K562 (cell line): ENCODE results near the gene PIGX. TPM values are rescaled to one million over a fixed set of nuclear protein-coding genes. Genes with fewer than 3 reads are reported as not detected.

Experiments
- CAMTA2 ChIP-seq: fragments of 250-450 bp; sonication (Bioruptor Pico); conservative IDR thresholded peaks from 2 replicates; pipeline ENCODE4 v1.5.1; 2022
- ETV6 ChIP-seq, 3 experiments: fragments of 150-350 bp in 1 of 3; sonication (generic) in 1 of 3; formaldehyde crosslinking in 1 of 3; IDR thresholded peaks; 2 replicates each; pipeline versions ENCODE4 v1.6.1 to v1.8.0; 2014 to 2022; ENCODE audit warnings: borderline replicate concordance in 2 of 3, low read depth in 2 of 3, antibody characterized with exemption in 1 of 3, low read length in 1 of 3, mild to moderate bottlenecking in 1 of 3, missing genetic modification reagents in 1 of 3
- FIP1L1 ChIP-seq: fragments of 200-400 bp; formaldehyde crosslinking; IDR thresholded peaks from 2 replicates; pipeline ENCODE4 v1.6.1; 2018; ENCODE audit warnings: mild to moderate bottlenecking, low read depth, low read length; ENCODE audit not compliant: poor library complexity, severe bottlenecking
- HEY1 ChIP-seq: fragments of 250-450 bp; sonication (Bioruptor Pico); IDR thresholded peaks from 2 replicates; pipeline ENCODE4 v1.5.0; 2020; ENCODE audit warnings: mild to moderate bottlenecking, moderate library complexity, borderline replicate concordance
- HMGN3 ChIP-seq: IDR thresholded peaks from 2 replicates; pipeline ENCODE4 v1.6.1; 2011; ENCODE audit warnings: borderline replicate concordance, low read depth, mild to moderate bottlenecking, mixed read lengths, low read length; ENCODE audit not compliant: insufficient read length; ENCODE audit errors: extremely low read depth
- MEF2A ChIP-seq: IDR thresholded peaks from 2 replicates; pipeline ENCODE4 v1.6.1; 2011; ENCODE audit warnings: low read depth, mild to moderate bottlenecking, low read length, moderate library complexity; ENCODE audit not compliant: control insufficient read depth
- MTA1 ChIP-seq: fragments of 450-650 bp; IDR thresholded peaks from 2 replicates; pipeline ENCODE4 v1.6.1; 2017; ENCODE audit warnings: borderline replicate concordance
- MYNN ChIP-seq, 2 experiments: sonication (generic); formaldehyde crosslinking in 1 of 2; IDR thresholded peaks; 2 replicates each; pipeline versions ENCODE4 v1.5.0 to v1.6.1; 2016 to 2020; ENCODE audit warnings: antibody characterized with exemption in 1 of 2, missing genetic modification reagents in 1 of 2
- NCOA4 ChIP-seq: fragments of 450-650 bp; IDR thresholded peaks from 2 replicates; pipeline ENCODE4 v1.6.1; 2018; ENCODE audit warnings: mild to moderate bottlenecking; ENCODE audit not compliant: partially characterized antibody
- NR1H2 ChIP-seq: sonication (generic); formaldehyde crosslinking; IDR thresholded peaks from 2 replicates; pipeline ENCODE4 v1.4.0; 2020; ENCODE audit warnings: mild to moderate bottlenecking, missing genetic modification reagents
- OTX1 ChIP-seq: fragments of 450-650 bp; formaldehyde crosslinking; IDR thresholded peaks from 2 replicates; pipeline ENCODE4 v1.4.0; 2022; ENCODE audit warnings: mild to moderate bottlenecking
- PTTG1 ChIP-seq: fragments of 450-650 bp; IDR thresholded peaks from 2 replicates; pipeline ENCODE4 v1.6.1; 2016; ENCODE audit warnings: low read depth, mild to moderate bottlenecking, missing genetic modification characterization, missing compliant biosample characterization
- SPI1 ChIP-seq: IDR thresholded peaks from 2 replicates; pipeline ENCODE4 v1.6.1; 2011; ENCODE audit warnings: low read depth, low read length, control low read depth, borderline replicate concordance
- TAL1 ChIP-seq: fragments of 450-650 bp; IDR thresholded peaks from 2 replicates; pipeline ENCODE4 v1.6.1; 2016; ENCODE audit warnings: mild to moderate bottlenecking
- ZKSCAN3 ChIP-seq: fragments of 250-450 bp; sonication (Bioruptor Pico); IDR thresholded peaks from 2 replicates; pipeline ENCODE4 v1.4.0; 2020
- ZNF507 ChIP-seq: conservative IDR thresholded peaks from 2 replicates; pipeline ENCODE4 v1.6.1; 2017; ENCODE audit warnings: missing genetic modification characterization, missing compliant biosample characterization
- ZNF766 ChIP-seq: fragments of 200-800 bp; sonication (Bioruptor generic); conservative IDR thresholded peaks from 2 replicates; pipeline ENCODE4 v1.6.1; 2016; ENCODE audit warnings: missing genetic modification characterization, missing compliant biosample characterization
- polyA plus RNA-seq, 8 experiments: library from polyadenylated mRNA; depleted of rRNA in 4 of 8; stranded (reverse) in 5 of 8; unstranded in 3 of 8; fragments of >200 nt; fragmentation: Nextera tagmentation in 2 of 8; fragmentation: Illumina TruSeq in 1 of 8; extraction: Ambion mirVana in 2 of 8; extraction: Trizol in 1 of 8; gene quantifications; 2 replicates each; pipeline versions ENCODE4 v1.2.1 to v1.2.3, GENCODE V29; 2011 to 2014; ENCODE audit warnings: inconsistent platforms in 1 of 8, missing spikeins in 1 of 8
- total RNA-seq, 7 experiments: library from RNA; depleted of rRNA in 6 of 7; stranded (reverse); fragments of >200 nt in 6 of 7; fragmentation: Illumina TruSeq in 2 of 7; extraction: Trizol in 2 of 7; gene quantifications; 2 replicates each; pipeline versions ENCODE4 v1.2.1 to v1.2.3, GENCODE V29; 2011 to 2021; ENCODE audit warnings: low replicate concordance in 1 of 7
- TF ChIP-seq, protein P1 (sequence below): sonication (generic); formaldehyde crosslinking; IDR thresholded peaks from 2 replicates; pipeline ENCODE4 v1.8.0; 2022; ENCODE audit warnings: missing genetic modification reagents, mild to moderate bottlenecking, borderline replicate concordance
- TF ChIP-seq, protein P2 (sequence below), 3 experiments: fragments of 200-800 bp in 1 of 3; sonication (Bioruptor generic) in 1 of 3; sonication (generic) in 1 of 3; formaldehyde crosslinking in 1 of 3; IDR thresholded peaks; 2 replicates each; pipeline versions ENCODE4 v1.6.1 to v1.8.0; 2016 to 2022; ENCODE audit warnings: mild to moderate bottlenecking in 2 of 3, missing compliant biosample characterization in 2 of 3, missing genetic modification characterization in 2 of 3, missing genetic modification reagents in 1 of 3
- TF ChIP-seq, protein P3 (sequence below): fragments of 450-650 bp; IDR thresholded peaks from 2 replicates; pipeline ENCODE4 v1.6.1; 2016; ENCODE audit warnings: mild to moderate bottlenecking

PIGX gene
- total and polyA plus RNA-seq, 9 of the 15 experiments (the other 6 are each of a cell fraction or from before 2014, with no cell fraction given), result 3.7 to 36.3 (median 26.9) TPM

DNA sequence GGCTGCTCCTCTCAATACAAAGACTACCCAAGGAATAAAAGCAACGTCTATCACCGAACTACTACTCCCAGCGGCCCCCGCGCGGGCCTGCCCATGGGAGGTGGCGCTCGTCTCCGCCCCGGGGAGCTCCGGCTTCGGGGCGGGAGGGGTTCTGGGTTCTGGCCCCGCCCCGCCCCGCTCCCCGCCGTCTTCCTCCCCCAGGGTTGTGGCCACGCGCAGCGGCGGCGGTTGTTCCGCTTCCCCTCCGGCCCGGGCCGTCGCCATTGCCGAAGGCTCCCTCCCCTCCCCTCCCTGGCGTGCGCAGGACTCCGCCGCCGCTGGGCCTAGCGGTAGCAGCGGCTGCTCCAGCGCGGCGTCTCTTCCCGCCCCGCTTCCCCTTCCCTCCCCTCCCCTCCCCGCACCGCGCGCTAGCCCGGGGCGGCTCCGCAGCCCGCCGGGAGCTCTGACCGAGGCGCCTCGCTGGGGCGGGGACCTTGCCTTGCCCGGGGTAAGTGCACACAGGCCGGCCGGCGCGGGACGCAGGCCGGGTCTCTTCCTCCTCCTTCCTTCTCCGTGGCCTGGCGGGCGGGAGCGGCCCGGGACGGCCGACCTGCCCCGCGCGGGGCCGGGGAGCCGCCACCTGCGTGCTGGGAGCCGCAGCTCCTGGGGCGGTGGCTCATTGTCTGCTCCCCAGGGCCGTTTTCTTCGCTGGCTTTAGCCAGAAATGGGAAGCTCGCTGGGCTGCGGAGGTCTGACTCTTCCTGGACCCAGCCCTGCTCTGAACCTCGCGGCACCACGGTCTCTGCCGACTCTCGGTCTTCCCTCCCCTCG is 27.7 kb downstream of the PIGX start, which contains the start of gene PAK2 (continued):
- TF ChIP-seq ETV6 (IDR thresholded peaks at IDR 0.05; ENCODE audit: borderline replicate concordance in 1 of 2, low read depth in 2 of 2, low read length in 1 of 2) (no peak), ETV6 (CRISPR knock-in tag; IDR thresholded peaks at IDR 0.05; ENCODE audit: borderline replicate concordance) (peak; percentile 68; the same call in 1 of the 2 replicates), OTX1 (CRISPR knock-in tag) (no peak), HEY1 (CRISPR knock-in tag) (no peak), SPI1 (peak; percentile 57; the same call in 1 of the 2 replicates), ZNF766 (peak; percentile 45; the same call in 1 of the 2 replicates), NR1H2 (CRISPR knock-in tag) (no peak), MEF2A (no peak), TAL1 (no peak), FIP1L1 (no peak), PTTG1 (tag) (no peak), ZKSCAN3 (CRISPR knock-in tag) (no peak), MYNN (IDR thresholded peaks at IDR 0.05) (no peak), MYNN (CRISPR knock-in tag; IDR thresholded peaks at IDR 0.05) (no peak), HMGN3 (peak; percentile 67), MTA1 (no peak), CAMTA2 (CRISPR knock-in tag) (no peak), ZNF507 (tag) (no peak), NCOA4 (no peak)
- TF ChIP-seq, protein P1, sequence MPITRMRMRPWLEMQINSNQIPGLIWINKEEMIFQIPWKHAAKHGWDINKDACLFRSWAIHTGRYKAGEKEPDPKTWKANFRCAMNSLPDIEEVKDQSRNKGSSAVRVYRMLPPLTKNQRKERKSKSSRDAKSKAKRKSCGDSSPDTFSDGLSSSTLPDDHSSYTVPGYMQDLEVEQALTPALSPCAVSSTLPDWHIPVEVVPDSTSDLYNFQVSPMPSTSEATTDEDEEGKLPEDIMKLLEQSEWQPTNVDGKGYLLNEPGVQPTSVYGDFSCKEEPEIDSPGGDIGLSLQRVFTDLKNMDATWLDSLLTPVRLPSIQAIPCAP (CRISPR knock-in tag), result no peak
- TF ChIP-seq, protein P2, sequence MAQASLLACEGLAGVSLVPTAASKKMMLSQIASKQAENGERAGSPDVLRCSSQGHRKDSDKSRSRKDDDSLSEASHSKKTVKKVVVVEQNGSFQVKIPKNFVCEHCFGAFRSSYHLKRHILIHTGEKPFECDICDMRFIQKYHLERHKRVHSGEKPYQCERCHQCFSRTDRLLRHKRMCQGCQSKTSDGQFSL (CRISPR knock-in tag; IDR thresholded peaks at IDR 0.05), result no peak; the same call in 1 of the 2 replicates
- TF ChIP-seq, protein P2 (tag; IDR thresholded peaks at IDR 0.05), result no peak
- TF ChIP-seq, protein P3, sequence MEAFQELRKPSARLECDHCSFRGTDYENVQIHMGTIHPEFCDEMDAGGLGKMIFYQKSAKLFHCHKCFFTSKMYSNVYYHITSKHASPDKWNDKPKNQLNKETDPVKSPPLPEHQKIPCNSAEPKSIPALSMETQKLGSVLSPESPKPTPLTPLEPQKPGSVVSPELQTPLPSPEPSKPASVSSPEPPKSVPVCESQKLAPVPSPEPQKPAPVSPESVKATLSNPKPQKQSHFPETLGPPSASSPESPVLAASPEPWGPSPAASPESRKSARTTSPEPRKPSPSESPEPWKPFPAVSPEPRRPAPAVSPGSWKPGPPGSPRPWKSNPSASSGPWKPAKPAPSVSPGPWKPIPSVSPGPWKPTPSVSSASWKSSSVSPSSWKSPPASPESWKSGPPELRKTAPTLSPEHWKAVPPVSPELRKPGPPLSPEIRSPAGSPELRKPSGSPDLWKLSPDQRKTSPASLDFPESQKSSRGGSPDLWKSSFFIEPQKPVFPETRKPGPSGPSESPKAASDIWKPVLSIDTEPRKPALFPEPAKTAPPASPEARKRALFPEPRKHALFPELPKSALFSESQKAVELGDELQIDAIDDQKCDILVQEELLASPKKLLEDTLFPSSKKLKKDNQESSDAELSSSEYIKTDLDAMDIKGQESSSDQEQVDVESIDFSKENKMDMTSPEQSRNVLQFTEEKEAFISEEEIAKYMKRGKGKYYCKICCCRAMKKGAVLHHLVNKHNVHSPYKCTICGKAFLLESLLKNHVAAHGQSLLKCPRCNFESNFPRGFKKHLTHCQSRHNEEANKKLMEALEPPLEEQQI, result no peak
